ENCODE data around the gene DEK.
"Not testable (repeated sequence)": the region's sequence is repeated elsewhere in the genome, so short reads cannot be mapped to it uniquely, and the experiment has no call there.

Gene DEK

GRCh38 chr6:18264219-18264922 lies at the start of gene DEK:
Gene DEK, minus strand, starts transcription at chr6:18264530. Its CDS starts 543 bp downstream, at chr6:18263987.
- peak; percentile 45 for TF ChIP-seq CTCF (IDR thresholded peaks at IDR 0.05; ENCODE audit: insufficient read depth, low read depth, low read length, missing control alignments)
- peak within 1 kb of the TSS; percentile 83 for H3K4me3 ChIP-seq (ENCODE audit: low read depth, low read length)
- DNase-seq (ENCODE audit: low read depth), result peak; percentile 83

GRCh38 chr6:18312368-18312767 lies 48.0 kb upstream of the DEK start:
- DNase-seq (ENCODE audit: low read depth), result no peak
- H3K4me3 ChIP-seq (ENCODE audit: low read depth, low read length), result no peak overlapping the region
- no peak for TF ChIP-seq CTCF (IDR thresholded peaks at IDR 0.05; ENCODE audit: insufficient read depth, low read depth, low read length, missing control alignments)

GRCh38 chr6:18310010-18310409 lies 45.7 kb upstream of the DEK start:
- DNase-seq (ENCODE audit: low read depth); H3K4me3 ChIP-seq (ENCODE audit: low read depth, low read length): not testable (repeated sequence)

- no peak for DNase-seq (ENCODE audit: low read depth)
- no peak overlapping the region for H3K4me3 ChIP-seq (ENCODE audit: low read depth, low read length)
- TF ChIP-seq CTCF (IDR thresholded peaks at IDR 0.05; ENCODE audit: insufficient read depth, low read depth, low read length, missing control alignments), result no peak
Measured at GRCh38 chr6:18309046-18309445, 44.7 kb upstream of the DEK start.

GRCh38 chr6:18308070-18308735 lies 43.9 kb upstream of the DEK start:
- DNase-seq (ENCODE audit: low read depth), result no peak
- TF ChIP-seq CTCF (IDR thresholded peaks at IDR 0.05; ENCODE audit: insufficient read depth, low read depth, low read length, missing control alignments), result no peak
- H3K4me3 ChIP-seq (ENCODE audit: low read depth, low read length), result no peak overlapping the region

GRCh38 chr6:18306977-18307376 lies 42.6 kb upstream of the DEK start:
- no peak for TF ChIP-seq CTCF (IDR thresholded peaks at IDR 0.05; ENCODE audit: insufficient read depth, low read depth, low read length, missing control alignments)
- no peak overlapping the region for H3K4me3 ChIP-seq (ENCODE audit: low read depth, low read length)
- no peak for DNase-seq (ENCODE audit: low read depth)

GRCh38 chr6:18302561-18303439 lies 38.5 kb upstream of the DEK start:
- TF ChIP-seq CTCF (IDR thresholded peaks at IDR 0.05; ENCODE audit: insufficient read depth, low read depth, low read length, missing control alignments), result no peak
- H3K4me3 ChIP-seq (ENCODE audit: low read depth, low read length), result no peak overlapping the region
- peak; percentile 20 for DNase-seq (ENCODE audit: low read depth)
